ENCODE results near the gene SNX2.

SNX2 gene

DNA sequence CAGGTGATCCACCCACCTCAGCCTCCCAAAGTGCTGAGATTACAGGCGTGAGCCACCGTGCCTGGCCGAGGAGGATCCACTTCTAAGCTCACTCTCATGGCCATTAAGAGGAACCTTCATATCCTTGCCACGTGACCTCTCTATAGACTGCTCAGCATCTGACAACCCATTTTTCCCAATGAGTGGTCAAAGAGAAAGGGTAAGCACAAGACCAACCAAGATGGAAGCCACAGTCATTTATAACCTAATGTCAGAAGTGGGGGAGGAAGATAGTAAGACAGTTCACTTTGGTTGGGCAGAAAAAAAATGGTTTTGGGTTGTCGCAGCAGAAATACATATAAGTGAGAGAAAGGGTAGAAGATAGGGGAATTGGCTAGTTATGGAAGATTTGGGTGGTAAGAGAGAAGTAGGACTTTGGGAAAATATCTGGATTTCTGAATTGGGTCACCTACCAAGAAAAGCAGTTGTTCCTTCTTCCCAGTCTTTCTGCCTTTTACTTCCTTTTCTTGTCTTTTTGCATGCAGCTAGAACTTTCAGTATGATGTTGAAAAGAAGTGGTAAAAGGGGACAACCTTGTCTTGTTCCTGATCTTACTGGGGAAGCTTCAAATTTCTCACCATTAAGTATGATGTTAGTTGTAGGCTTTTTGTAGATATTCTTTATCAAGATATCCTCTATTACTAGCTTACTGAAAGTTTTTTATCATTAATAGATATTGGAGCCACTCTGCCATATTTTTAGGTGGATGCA is 15.6 kb downstream of the SNX2 start:
- H3K4me3 ChIP-seq (ENCODE audit: low read depth, low read length), result no peak overlapping the region
- no peak for DNase-seq (ENCODE audit: low read depth)
- TF ChIP-seq, protein P1, sequence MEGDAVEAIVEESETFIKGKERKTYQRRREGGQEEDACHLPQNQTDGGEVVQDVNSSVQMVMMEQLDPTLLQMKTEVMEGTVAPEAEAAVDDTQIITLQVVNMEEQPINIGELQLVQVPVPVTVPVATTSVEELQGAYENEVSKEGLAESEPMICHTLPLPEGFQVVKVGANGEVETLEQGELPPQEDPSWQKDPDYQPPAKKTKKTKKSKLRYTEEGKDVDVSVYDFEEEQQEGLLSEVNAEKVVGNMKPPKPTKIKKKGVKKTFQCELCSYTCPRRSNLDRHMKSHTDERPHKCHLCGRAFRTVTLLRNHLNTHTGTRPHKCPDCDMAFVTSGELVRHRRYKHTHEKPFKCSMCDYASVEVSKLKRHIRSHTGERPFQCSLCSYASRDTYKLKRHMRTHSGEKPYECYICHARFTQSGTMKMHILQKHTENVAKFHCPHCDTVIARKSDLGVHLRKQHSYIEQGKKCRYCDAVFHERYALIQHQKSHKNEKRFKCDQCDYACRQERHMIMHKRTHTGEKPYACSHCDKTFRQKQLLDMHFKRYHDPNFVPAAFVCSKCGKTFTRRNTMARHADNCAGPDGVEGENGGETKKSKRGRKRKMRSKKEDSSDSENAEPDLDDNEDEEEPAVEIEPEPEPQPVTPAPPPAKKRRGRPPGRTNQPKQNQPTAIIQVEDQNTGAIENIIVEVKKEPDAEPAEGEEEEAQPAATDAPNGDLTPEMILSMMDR (IDR thresholded peaks at IDR 0.05; ENCODE audit: low read depth, low read length, missing control alignments), result no peak

DNA sequence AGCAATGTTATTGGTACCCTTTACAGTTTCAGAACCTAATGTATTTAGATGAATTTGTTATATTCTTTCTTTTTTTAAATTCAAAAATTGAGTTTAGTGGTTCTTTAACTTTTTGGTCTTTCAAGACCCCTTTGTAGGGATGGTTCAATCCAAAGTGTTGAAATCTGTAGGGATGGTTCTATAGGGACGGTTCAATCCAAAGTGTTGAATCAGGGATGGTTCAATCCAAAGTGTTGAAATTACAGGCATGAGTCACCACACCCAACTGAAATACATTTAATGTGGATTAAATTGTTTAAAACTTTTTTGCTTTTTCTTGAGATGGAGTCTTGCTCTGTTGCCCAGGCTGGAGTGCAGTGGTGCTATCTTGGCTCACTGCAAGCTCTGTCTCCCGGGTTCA is 30.6 kb downstream of the SNX2 start:
- TF ChIP-seq, protein P1 (IDR thresholded peaks at IDR 0.05; ENCODE audit: low read depth, low read length, missing control alignments), result no peak
- DNase-seq (ENCODE audit: low read depth), result no peak
- H3K4me3 ChIP-seq (ENCODE audit: low read depth, low read length), result no peak overlapping the region

GRCh38 chr5:122810405-122810804 is 35.5 kb downstream of the SNX2 start:
- H3K4me3 ChIP-seq (ENCODE audit: low read depth, low read length), result no peak overlapping the region
- DNase-seq (ENCODE audit: low read depth), result no peak
- TF ChIP-seq, protein P1 (IDR thresholded peaks at IDR 0.05; ENCODE audit: low read depth, low read length, missing control alignments), result no peak

DNA sequence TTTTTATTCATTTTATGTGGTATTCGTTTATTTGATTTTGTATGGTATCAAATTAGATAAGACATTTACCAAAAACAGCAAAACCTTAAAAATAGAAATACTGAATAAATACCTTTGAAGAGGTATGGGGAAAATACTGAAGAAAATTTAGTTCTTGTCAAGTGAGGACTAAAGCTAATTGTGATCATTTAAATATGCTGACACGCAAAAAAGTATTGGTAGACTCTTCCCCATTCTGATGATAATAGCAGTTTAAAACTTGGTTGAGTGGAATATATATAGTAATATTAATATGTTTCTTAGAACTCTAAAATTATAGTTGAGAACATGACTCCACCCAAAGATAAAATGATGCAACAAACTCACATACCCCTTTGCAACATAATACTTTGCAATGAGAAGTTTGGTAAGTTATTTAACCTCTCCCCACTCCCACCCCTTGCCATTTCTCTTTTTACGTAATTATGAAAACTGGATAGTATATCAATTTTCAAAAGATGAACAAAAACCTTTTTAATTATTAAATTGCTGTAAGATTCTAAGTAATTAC is 40.4 kb downstream of the SNX2 start:
- no peak overlapping the region for H3K4me3 ChIP-seq (ENCODE audit: low read depth, low read length)
- no peak for DNase-seq (ENCODE audit: low read depth)
- TF ChIP-seq, protein P1 (IDR thresholded peaks at IDR 0.05; ENCODE audit: low read depth, low read length, missing control alignments), result no peak

DNA sequence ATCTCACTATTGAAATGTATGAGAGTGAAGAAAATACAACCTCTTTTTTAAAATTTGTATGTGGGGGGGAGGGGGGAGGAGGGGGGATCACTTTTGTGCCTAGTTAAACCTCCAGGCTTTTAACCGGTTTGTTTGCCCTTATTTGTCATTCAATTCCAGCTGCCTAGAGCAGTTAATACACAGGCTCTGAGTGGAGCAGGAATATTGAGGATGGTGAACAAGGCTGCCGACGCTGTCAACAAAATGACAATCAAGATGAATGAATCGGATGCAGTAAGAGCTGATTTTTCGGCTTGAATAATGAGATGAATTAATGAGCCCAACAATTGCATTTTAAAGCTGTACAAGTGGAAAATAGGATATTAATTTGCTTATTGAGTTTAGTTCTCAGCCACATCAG is 41.9 kb downstream of the SNX2 start:
- no peak overlapping the region for H3K4me3 ChIP-seq (ENCODE audit: low read depth, low read length)
- TF ChIP-seq, protein P1 (IDR thresholded peaks at IDR 0.05; ENCODE audit: low read depth, low read length, missing control alignments), result no peak
- DNase-seq (ENCODE audit: low read depth), result no peak

DNA sequence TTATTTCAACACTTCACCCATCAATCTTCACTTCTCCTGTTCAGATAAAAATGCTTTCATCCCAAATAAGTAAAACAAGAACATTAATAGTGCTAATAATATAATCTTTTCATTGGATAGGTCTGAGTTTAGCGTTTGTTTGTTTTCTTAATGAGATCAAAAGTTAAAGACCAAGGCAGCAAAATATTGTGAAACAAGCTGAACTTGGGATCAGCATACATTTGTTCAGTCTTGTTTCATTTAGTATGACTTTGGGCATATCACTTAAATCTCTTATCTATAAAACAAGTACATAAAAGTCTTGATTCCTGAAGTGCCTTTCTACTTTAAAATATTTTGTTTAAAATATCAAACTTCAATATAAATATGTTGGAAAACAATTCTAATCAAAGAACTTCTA is 57.1 kb downstream of the SNX2 start:
- no peak for DNase-seq (ENCODE audit: low read depth)
- H3K4me3 ChIP-seq (ENCODE audit: low read depth, low read length), result no peak overlapping the region
- TF ChIP-seq, protein P1 (IDR thresholded peaks at IDR 0.05; ENCODE audit: low read depth, low read length, missing control alignments), result no peak

- no peak for DNase-seq (ENCODE audit: low read depth)
These were observed 60.8 kb downstream of the SNX2 start for GRCh38 chr5:122835681-122836080.

More at GRCh38 chr5:122835681-122836080, 60.8 kb downstream of the SNX2 start:
- TF ChIP-seq, protein P1 (IDR thresholded peaks at IDR 0.05; ENCODE audit: low read depth, low read length, missing control alignments), result no peak
- no peak overlapping the region for H3K4me3 ChIP-seq (ENCODE audit: low read depth, low read length)
